GM23338 (cell line): Measurements from ENCODE around the gene MCC. TPM values are rescaled to one million over a fixed set of nuclear protein-coding genes. Genes with fewer than 3 reads are reported as not detected.

Experiments used
- ATAC-seq: fragments of 200-7000 bp; cut with Tn5 transposase; 3 replicates; pipeline ENCODE4 v1.9.1; 2020
- DNase-seq: peaks from one replicate; pipeline ENCODE4 v3.0.0-alpha.2; 2015; ENCODE audit warnings: low spot score
- H2AFZ ChIP-seq: fragments of 200-600 bp; sonication (generic); 2 replicates; pipeline ENCODE4 v1.8.0; 2016; ENCODE audit warnings: antibody characterized with exemption, mild to moderate bottlenecking, moderate library complexity
- H3F3A ChIP-seq: fragments of 200-600 bp; sonication (generic); replicated peaks from 2 replicates; pipeline ENCODE4 v1.8.0; 2017; ENCODE audit warnings: antibody characterized with exemption, mixed run types, low read depth
- H3K27ac ChIP-seq: fragments of 200-600 bp; sonication (generic); 2 replicates; pipeline ENCODE4 v1.6.1; 2016; ENCODE audit warnings: low read depth
- H3K27me3 ChIP-seq: fragments of 200-600 bp; sonication (generic); 2 replicates; pipeline ENCODE4 v1.8.0; 2016; ENCODE audit warnings: mild to moderate bottlenecking, mixed run types, moderate library complexity; ENCODE audit not compliant: insufficient read depth
- H3K36me3 ChIP-seq: fragments of 200-600 bp; sonication (generic); 2 replicates; pipeline ENCODE4 v1.8.0; 2016; ENCODE audit warnings: mild to moderate bottlenecking; ENCODE audit not compliant: insufficient read depth
- H3K4me1 ChIP-seq: fragments of 200-600 bp; sonication (generic); 2 replicates; pipeline ENCODE4 v1.8.0; 2016; ENCODE audit warnings: mild to moderate bottlenecking, moderate library complexity; ENCODE audit not compliant: insufficient read depth
- H3K4me2 ChIP-seq: fragments of 200-600 bp; sonication (generic); 2 replicates; pipeline ENCODE4 v1.7.1; 2017; ENCODE audit warnings: mixed run types
- H3K4me3 ChIP-seq: fragments of 200-600 bp; sonication (generic); 2 replicates; pipeline ENCODE4 v1.6.1; 2016; ENCODE audit warnings: mixed run types
- H3K79me2 ChIP-seq: fragments of 200-600 bp; sonication (generic); replicated peaks from 2 replicates; pipeline ENCODE4 v1.8.0; 2017; ENCODE audit warnings: mild to moderate bottlenecking; ENCODE audit not compliant: insufficient read depth
- H3K9me2 ChIP-seq: fragments of 200-600 bp; sonication (generic); 2 replicates; pipeline ENCODE4 v1.8.0; 2017; ENCODE audit not compliant: insufficient read depth
- H4K20me1 ChIP-seq: fragments of 200-600 bp; sonication (generic); replicated peaks from 2 replicates; pipeline ENCODE4 v1.8.0; 2017; ENCODE audit warnings: mild to moderate bottlenecking; ENCODE audit not compliant: insufficient read depth
- H3K27ac Mint-ChIP-seq: 2 replicates; pipeline ENCODE4 v1.8.0; 2020; ENCODE audit warnings: inconsistent platforms, mild to moderate bottlenecking, moderate library complexity, mixed read lengths
- H3K27me3 Mint-ChIP-seq: 3 replicates; pipeline ENCODE4 v1.8.0; 2022; ENCODE audit warnings: low read depth, mild to moderate bottlenecking, moderate library complexity, mixed read lengths, inconsistent platforms; ENCODE audit not compliant: insufficient read depth, poor library complexity
- H3K36me3 Mint-ChIP-seq: 3 replicates; pipeline ENCODE4 v1.8.0; 2021; ENCODE audit warnings: low read depth, mild to moderate bottlenecking, inconsistent platforms, moderate library complexity, mixed read lengths
- H3K4me1 Mint-ChIP-seq: 3 replicates; pipeline ENCODE4 v1.8.0; 2020; ENCODE audit warnings: mild to moderate bottlenecking, inconsistent platforms, mixed read lengths
- H3K4me3 Mint-ChIP-seq: 3 replicates; pipeline ENCODE4 v1.8.0; 2021; ENCODE audit warnings: moderate library complexity, mild to moderate bottlenecking, inconsistent platforms, mixed read lengths
- H3K9me3 Mint-ChIP-seq: 3 replicates; pipeline ENCODE4 v1.8.0; 2020; ENCODE audit warnings: moderate library complexity, mild to moderate bottlenecking, inconsistent platforms, mixed read lengths
- CREB1 ChIP-seq: fragments of 250-450 bp; sonication (Bioruptor Pico); IDR thresholded peaks from 2 replicates; pipeline ENCODE4 v1.5.0; 2020; ENCODE audit warnings: low read depth, mild to moderate bottlenecking, moderate library complexity
- CTCF ChIP-seq, 2 experiments: fragments of 200-600 bp in 1 of 2; sonication (generic) in 1 of 2; conservative IDR thresholded peaks; 2 replicates each; pipeline versions ENCODE4 v1.5.1 to v1.6.1; 2016 to 2017; ENCODE audit warnings: antibody characterized with exemption in 2 of 2, low read depth in 2 of 2, mild to moderate bottlenecking in 2 of 2, moderate library complexity in 1 of 2
- ETS1 ChIP-seq: IDR thresholded peaks from 2 replicates; pipeline ENCODE4 v1.6.1; 2016; ENCODE audit warnings: antibody characterized with exemption
- EZH2 ChIP-seq: fragments of 200-600 bp; sonication (generic); IDR thresholded peaks from one replicate; pipeline ENCODE4 v1.8.0; 2017; ENCODE audit warnings: antibody characterized with exemption, mild to moderate bottlenecking, low read depth; ENCODE audit not compliant: unreplicated experiment
- EZH2phosphoT487 ChIP-seq: fragments of 200-600 bp; sonication (generic); IDR thresholded peaks from one replicate; pipeline ENCODE4 v1.8.1; 2018; ENCODE audit warnings: antibody characterized with exemption; ENCODE audit not compliant: unreplicated experiment
- JUNB ChIP-seq: IDR thresholded peaks from one replicate; pipeline ENCODE4 v1.6.1; 2016; ENCODE audit warnings: antibody characterized with exemption; ENCODE audit not compliant: unreplicated experiment
- NANOG ChIP-seq: IDR thresholded peaks from 2 replicates; pipeline ENCODE4 v1.6.1; 2016; ENCODE audit warnings: antibody characterized with exemption, borderline replicate concordance
- POLR2AphosphoS5 ChIP-seq: IDR thresholded peaks from 2 replicates; pipeline ENCODE4 v1.6.1; 2016; ENCODE audit warnings: antibody characterized with exemption, low read depth
- REST ChIP-seq: IDR thresholded peaks from one replicate; pipeline ENCODE4 v1.6.1; 2018; ENCODE audit warnings: antibody characterized with exemption; ENCODE audit not compliant: unreplicated experiment
- STAT1 ChIP-seq: IDR thresholded peaks from one replicate; pipeline ENCODE4 v1.6.1; 2016; ENCODE audit warnings: antibody characterized with exemption; ENCODE audit not compliant: unreplicated experiment
- ZNF114 ChIP-seq: fragments of 250-450 bp; sonication (Bioruptor Pico); IDR thresholded peaks from 2 replicates; pipeline ENCODE4 v1.5.0; 2020; ENCODE audit warnings: mild to moderate bottlenecking, moderate library complexity
- ZNF331 ChIP-seq: fragments of 250-450 bp; sonication (Bioruptor Pico); IDR thresholded peaks from 2 replicates; pipeline ENCODE4 v1.5.0; 2020; ENCODE audit warnings: low read depth, mild to moderate bottlenecking, moderate library complexity
- ZNF462 ChIP-seq: fragments of 250-450 bp; sonication (Bioruptor Pico); IDR thresholded peaks from 2 replicates; pipeline ENCODE4 v1.5.0; 2020; ENCODE audit warnings: mild to moderate bottlenecking, moderate library complexity
- polyA plus RNA-seq: library from polyadenylated mRNA; unstranded; fragments of >200 nt; fragmentation: Nextera tagmentation; extraction: Ambion mirVana; gene quantifications from 2 replicates; pipeline ENCODE4 v1.2.1, GENCODE V29; 2016
- total RNA-seq: library from RNA; depleted of rRNA; stranded (reverse); fragments of >200 nt; shearing (Covaris generic); gene quantifications from 2 replicates; pipeline ENCODE4 v1.2.3, GENCODE V29; 2014

MCC gene
- total and polyA plus RNA-seq, 2 experiments from 2014 or later: 3.8 to 10.1 TPM

- Histone ChIP-seq H3K4me2 (peak overlapping the region; percentile 78), H3K9me2 (no peaks in the 10 kb centered on the region), H3K27me3 (no peaks in the 10 kb centered on the region), H3K79me2 (peaks cover 76% of the 10 kb centered on the region), H4K20me1 (peaks cover 28% of the 10 kb centered on the region; the same call in 1 of the 2 replicates), H3K36me3 (no peaks in the 10 kb centered on the region), H3K27ac (0 out of 2 replicates have a peak overlapping the region, but pooled peaks have one; percentile 10), H3K4me3 (peak overlapping the region; percentile 90; the same call in 1 of the 2 replicates), H2AFZ (no peak overlapping the region), H3F3A (no peaks in the 10 kb centered on the region), H3K4me1 (peaks cover 39% of the 10 kb centered on the region)
- peaks cover 20% of the 10 kb centered on the region for H3K27me3 Mint-ChIP-seq
- no peaks in the 10 kb centered on the region for H3K9me3 Mint-ChIP-seq
- peaks cover 54% of the 10 kb centered on the region for H3K4me1 Mint-ChIP-seq
- no peak for DNase-seq
- ATAC-seq: no peak
- no peak for TF ChIP-seq CTCF (conservative IDR thresholded peaks at IDR 0.05; ENCODE audit: low read depth in 2 of 2)
- TF ChIP-seq EZH2: no peak
- no peak for TF ChIP-seq JUNB
- no peak for TF ChIP-seq POLR2AphosphoS5
- TF ChIP-seq EZH2phosphoT487: no peak
- no peak for TF ChIP-seq ZNF462 (CRISPR knock-in tag)
- no peak for TF ChIP-seq ZNF331 (CRISPR knock-in tag)
- TF ChIP-seq REST: no peak
- no peak for TF ChIP-seq CREB1 (CRISPR knock-in tag)
- no peak for TF ChIP-seq STAT1
- TF ChIP-seq NANOG: no peak
- no peak for TF ChIP-seq ZNF114 (CRISPR knock-in tag)
- no peak for TF ChIP-seq ETS1
- H3K36me3 Mint-ChIP-seq: peaks cover 18% of the 10 kb centered on the region
- peak overlapping the region; percentile 62; the same call in 1 of the 2 replicates for H3K27ac Mint-ChIP-seq
- peak overlapping the region; percentile 63 for H3K4me3 Mint-ChIP-seq
Observed at GRCh38 chr5:112979723-112980122, 508.5 kb downstream of the MCC start.
